HK-2 (cell line): Measurements from ENCODE around the gene MCAM.

Experiments
- DNase-seq: peaks from one replicate; pipeline ENCODE4 v3.0.0-alpha.2; 2018; ENCODE audit not compliant: unreplicated experiment

MCAM gene

GRCh38 chr11:119307219-119307618 is 9.7 kb downstream of the MCAM start:
- no peak for DNase-seq

- no peak for DNase-seq
These were observed 10.5 kb downstream of the MCAM start for GRCh38 chr11:119306373-119306890.

GRCh38 chr11:119305556-119306372 is 11.2 kb downstream of the MCAM start:
- no peak for DNase-seq

- DNase-seq: no peak
These were observed 13.7 kb downstream of the MCAM start for GRCh38 chr11:119303227-119303718.

GRCh38 chr11:119300198-119300964 is 16.5 kb downstream of the MCAM start:
- DNase-seq: no peak

GRCh38 chr11:119299416-119299815 is 17.5 kb downstream of the MCAM start:
- no peak for DNase-seq

GRCh38 chr11:119298726-119299125 is 18.2 kb downstream of the MCAM start:
- no peak for DNase-seq

- no peak for DNase-seq
These were observed 19.0 kb downstream of the MCAM start for GRCh38 chr11:119297938-119298337.

- DNase-seq: no peak
These were observed 21.8 kb downstream of the MCAM start for GRCh38 chr11:119295178-119295577.

GRCh38 chr11:119293461-119293860 is 23.5 kb downstream of the MCAM start:
- DNase-seq: no peak

- DNase-seq: no peak
These were observed 25.9 kb downstream of the MCAM start for GRCh38 chr11:119290894-119291497.

GRCh38 chr11:119288219-119288618 is 28.7 kb downstream of the MCAM start:
- no peak for DNase-seq

- DNase-seq: no peak
These were observed 31.5 kb downstream of the MCAM start for GRCh38 chr11:119285431-119285830.

GRCh38 chr11:119284344-119285157 is 32.4 kb downstream of the MCAM start:
- no peak for DNase-seq

GRCh38 chr11:119282495-119282894 is 34.4 kb downstream of the MCAM start:
- DNase-seq: no peak

- no peak for DNase-seq
These were observed 39.3 kb downstream of the MCAM start for GRCh38 chr11:119277660-119278059.

GRCh38 chr11:119273721-119274120 is 43.2 kb downstream of the MCAM start:
- no peak for DNase-seq

GRCh38 chr11:119267645-119268044 is 49.3 kb downstream of the MCAM start:
- no peak for DNase-seq

- no peak for DNase-seq
These were observed 50.2 kb downstream of the MCAM start for GRCh38 chr11:119266517-119267255.

GRCh38 chr11:119266063-119266462 is 50.9 kb downstream of the MCAM start:
- no peak for DNase-seq
